Endothelial cell (in vitro differentiated cells): ENCODE results near the gene CNTN6. TPM values are rescaled to one million over a fixed set of nuclear protein-coding genes. Genes with fewer than 3 reads are reported as not detected.

Experiments used
- DNase-seq: peaks from one replicate; pipeline ENCODE4 v3.0.0; 2021; ENCODE audit warnings: low spot score
- H3K27ac Mint-ChIP-seq: one replicate; pipeline ENCODE4 v1.8.0; 2021; ENCODE audit warnings: mixed read lengths, inconsistent platforms; ENCODE audit not compliant: unreplicated experiment
- H3K27me3 Mint-ChIP-seq: one replicate; pipeline ENCODE4 v1.8.0; 2021; ENCODE audit warnings: mild to moderate bottlenecking, moderate library complexity, mixed read lengths, inconsistent platforms; ENCODE audit not compliant: unreplicated experiment
- H3K36me3 Mint-ChIP-seq: one replicate; pipeline ENCODE4 v1.8.0; 2021; ENCODE audit warnings: mild to moderate bottlenecking, low read depth, mixed read lengths, inconsistent platforms; ENCODE audit not compliant: unreplicated experiment
- H3K4me1 Mint-ChIP-seq: one replicate; pipeline ENCODE4 v1.8.0; 2021; ENCODE audit warnings: mild to moderate bottlenecking, mixed read lengths, inconsistent platforms; ENCODE audit not compliant: unreplicated experiment
- H3K4me3 Mint-ChIP-seq: one replicate; pipeline ENCODE4 v1.8.0; 2021; ENCODE audit warnings: mild to moderate bottlenecking, mixed read lengths, inconsistent platforms; ENCODE audit not compliant: unreplicated experiment
- H3K9me3 Mint-ChIP-seq: one replicate; pipeline ENCODE4 v1.8.0; 2021; ENCODE audit warnings: mixed read lengths, inconsistent platforms; ENCODE audit not compliant: unreplicated experiment
- CTCF ChIP-seq: fragments of 200-600 bp; sonication (generic); IDR thresholded peaks from one replicate; pipeline ENCODE4 v1.5.0; 2021; ENCODE audit warnings: antibody characterized with exemption; ENCODE audit not compliant: unreplicated experiment
- long read RNA-seq: library from polyadenylated mRNA; unstranded; transcript quantifications from one replicate; pipeline ENCODE4 v2.0.0, GENCODE V29; 2020; ENCODE audit not compliant: unreplicated experiment
- total RNA-seq: library from RNA; stranded (reverse); fragmentation: NEBNext Ultra II Directional; extraction: Animal tissue kit (Norgen Biotek cat#: 25700); gene quantifications from one replicate; pipeline ENCODE4 v1.2.1, GENCODE V29; 2021; ENCODE audit not compliant: unreplicated experiment

The CNTN6 gene
- total RNA-seq = not detected
- long read RNA-seq = 0 reads

GRCh38 chr3:1092771-1093170, at the start of gene CNTN6:
Gene CNTN6, plus strand, starts transcription at chr3:1093024. Its CDS starts 54,985 bp downstream, at chr3:1148009.
- Mint-ChIP-seq H3K4me3 (no peak within 1 kb of the TSS), H3K36me3 (no peaks in the 10 kb centered on the region), H3K4me1 (no peaks in the 10 kb centered on the region), H3K27ac (no peak within 1 kb of the TSS), H3K9me3 (peaks cover 14% of the 10 kb centered on the region), H3K27me3 (no peaks in the 10 kb centered on the region)
- TF ChIP-seq CTCF = no peak
- no peak for DNase-seq

- Mint-ChIP-seq H3K36me3 (no peaks in the 10 kb centered on the region), H3K4me3 (no peak overlapping the region), H3K4me1 (no peaks in the 10 kb centered on the region), H3K27ac (no peak overlapping the region), H3K9me3 (peaks cover 18% of the 10 kb centered on the region), H3K27me3 (no peaks in the 10 kb centered on the region)
- no peak for TF ChIP-seq CTCF
- no peak for DNase-seq
These were observed 44.3 kb upstream of the CNTN6 start for GRCh38 chr3:1048558-1048957.

- H3K4me3 Mint-ChIP-seq = no peak overlapping the region
- no peak for DNase-seq
- H3K36me3 Mint-ChIP-seq = no peaks in the 10 kb centered on the region
- H3K27me3 Mint-ChIP-seq = peaks cover 10% of the 10 kb centered on the region
- no peaks in the 10 kb centered on the region for H3K4me1 Mint-ChIP-seq
- H3K27ac Mint-ChIP-seq = no peak overlapping the region
- H3K9me3 Mint-ChIP-seq = peaks cover 22% of the 10 kb centered on the region
- TF ChIP-seq CTCF = no peak
These were observed 37.0 kb upstream of the CNTN6 start for GRCh38 chr3:1055870-1056269.

GRCh38 chr3:1056744-1057143, 36.1 kb upstream of the CNTN6 start:
- no peaks in the 10 kb centered on the region for H3K4me1 Mint-ChIP-seq
- H3K27me3 Mint-ChIP-seq = peaks cover 10% of the 10 kb centered on the region
- no peak overlapping the region for H3K4me3 Mint-ChIP-seq
- H3K36me3 Mint-ChIP-seq = no peaks in the 10 kb centered on the region
- DNase-seq = no peak
- H3K27ac Mint-ChIP-seq = no peak overlapping the region
- peaks cover 30% of the 10 kb centered on the region for H3K9me3 Mint-ChIP-seq
- TF ChIP-seq CTCF = no peak

GRCh38 chr3:1057436-1057835, 35.4 kb upstream of the CNTN6 start:
- no peak for TF ChIP-seq CTCF
- no peak for DNase-seq
- Mint-ChIP-seq H3K27ac (no peak overlapping the region), H3K4me3 (no peak overlapping the region), H3K4me1 (no peaks in the 10 kb centered on the region), H3K36me3 (no peaks in the 10 kb centered on the region), H3K27me3 (peaks cover 10% of the 10 kb centered on the region), H3K9me3 (peaks cover 31% of the 10 kb centered on the region)
